Panc1 (cell line): Measurements from ENCODE around the gene QSER1. TPM values are rescaled to one million over a fixed set of nuclear protein-coding genes. Genes with fewer than 3 reads are reported as not detected.
"Not testable (repeated sequence)": the region's sequence is repeated elsewhere in the genome, so short reads cannot be mapped to it uniquely, and the experiment has no call there.

Experiments
- ATAC-seq: fragments of 200-7000 bp; cut with Tn5 transposase; 2 replicates; pipeline ENCODE4 v1.9.1; 2020; ENCODE audit warnings: mild to moderate bottlenecking, moderate library complexity
- BruUV-seq: library from RNA; stranded (reverse); fragments of 400-500 nt; replicated peaks from 2 replicates; lab custom pipeline; 2021; lab: Mats Ljungman, UMichigan
- CTCF ChIA-PET: fragments of 300-600 bp; sonication (Branson Sonifier 250); formaldehyde crosslinking; loops from one replicate; lab custom pipeline; 2022; ENCODE audit warnings: antibody characterized with exemption; lab: Charles Lee
- POLR2A ChIA-PET: fragments of 300-600 bp; sonication (Branson Sonifier 250); formaldehyde crosslinking; loops from one replicate; lab custom pipeline; 2022; ENCODE audit warnings: antibody characterized with exemption; lab: Charles Lee
- DNase-seq: peaks from one replicate; pipeline ENCODE4 v3.0.0-alpha.2; 2010; ENCODE audit warnings: low read depth, low spot score
- H3K27ac ChIP-seq: 2 replicates; pipeline ENCODE4 v1.5.1; 2011; ENCODE audit warnings: mild to moderate bottlenecking, low read length, inconsistent platforms
- H3K27me3 ChIP-seq: fragments of 200-500 bp; sonication (Bioruptor generic); 2 replicates; pipeline ENCODE4 v1.6.0; 2014; ENCODE audit warnings: low read length, inconsistent platforms; ENCODE audit not compliant: control insufficient read depth, insufficient read depth
- H3K36me3 ChIP-seq: fragments of 200-500 bp; sonication (Bioruptor generic); 2 replicates; pipeline ENCODE4 v1.5.1; 2014; ENCODE audit warnings: inconsistent platforms, mild to moderate bottlenecking, low read length, moderate library complexity; ENCODE audit not compliant: control insufficient read depth, insufficient read depth
- H3K4me1 ChIP-seq: 2 replicates; pipeline ENCODE4 v1.5.1; 2011; ENCODE audit warnings: inconsistent platforms, mild to moderate bottlenecking, low read length, moderate library complexity; ENCODE audit not compliant: control insufficient read depth, insufficient read depth
- H3K4me3 ChIP-seq, 2 experiments: 2 replicates each; pipeline ENCODE4 v1.5.1; 2011 to 2012; ENCODE audit warnings: low read depth in 2 of 2, low read length in 2 of 2, mild to moderate bottlenecking in 2 of 2, inconsistent platforms in 1 of 2, moderate library complexity in 1 of 2
- H3K9me3 ChIP-seq: fragments of 200-500 bp; sonication (Bioruptor generic); 2 replicates; pipeline ENCODE4 v1.5.1; 2014; ENCODE audit warnings: low read depth, mild to moderate bottlenecking, inconsistent platforms, low read length, moderate library complexity; ENCODE audit not compliant: control insufficient read depth, insufficient read depth
- POLR2AphosphoS5 ChIP-seq: IDR thresholded peaks from 2 replicates; pipeline ENCODE4 v1.6.1; 2012; ENCODE audit warnings: mild to moderate bottlenecking, low read depth, low read length, moderate library complexity
- SIN3A ChIP-seq: IDR thresholded peaks from 2 replicates; pipeline ENCODE4 v1.6.1; 2012; ENCODE audit warnings: low read depth, mild to moderate bottlenecking, low read length, moderate library complexity, borderline replicate concordance; ENCODE audit not compliant: insufficient read depth
- TCF7L2 ChIP-seq: IDR thresholded peaks from 2 replicates; pipeline ENCODE4 v1.6.1; 2011; ENCODE audit warnings: mild to moderate bottlenecking, low read depth, low read length, inconsistent platforms
- in situ Hi-C: cut with HindIII; loops from 2 replicates; pipeline ENCODE4 v1.10.0; 2016; ENCODE audit warnings: low sequenced_read_pairs, low pct_unique_long_range_greater_than_20kb
- intact Hi-C: fragments of 100-400 bp; cut with micrococcal nuclease; formaldehyde crosslinking; loops from one replicate; pipeline ENCODE4 v1.10.0; 2022; ENCODE audit not compliant: unreplicated experiment
- total RNA-seq: library from RNA; stranded (reverse); gene quantifications from one replicate; pipeline ENCODE4 v1.2.1, GENCODE V29; 2021; ENCODE audit not compliant: unreplicated experiment
- TF ChIP-seq, protein P1 (sequence below), 2 experiments: IDR thresholded peaks; 2 replicates each; pipeline ENCODE4 v1.6.1; 2011 to 2012; ENCODE audit warnings: low read depth in 2 of 2, control low read depth in 1 of 2, low read length in 1 of 2, mild to moderate bottlenecking in 1 of 2, moderate library complexity in 1 of 2; ENCODE audit not compliant: insufficient read depth in 1 of 2
- TF ChIP-seq, protein P2 (sequence below): fragments of 450-650 bp; IDR thresholded peaks from 2 replicates; pipeline ENCODE4 v1.5.1; 2017; ENCODE audit warnings: mild to moderate bottlenecking

The QSER1 gene
- total RNA-seq, 1 experiment from 2014 or later: 48.2 TPM

DNA sequence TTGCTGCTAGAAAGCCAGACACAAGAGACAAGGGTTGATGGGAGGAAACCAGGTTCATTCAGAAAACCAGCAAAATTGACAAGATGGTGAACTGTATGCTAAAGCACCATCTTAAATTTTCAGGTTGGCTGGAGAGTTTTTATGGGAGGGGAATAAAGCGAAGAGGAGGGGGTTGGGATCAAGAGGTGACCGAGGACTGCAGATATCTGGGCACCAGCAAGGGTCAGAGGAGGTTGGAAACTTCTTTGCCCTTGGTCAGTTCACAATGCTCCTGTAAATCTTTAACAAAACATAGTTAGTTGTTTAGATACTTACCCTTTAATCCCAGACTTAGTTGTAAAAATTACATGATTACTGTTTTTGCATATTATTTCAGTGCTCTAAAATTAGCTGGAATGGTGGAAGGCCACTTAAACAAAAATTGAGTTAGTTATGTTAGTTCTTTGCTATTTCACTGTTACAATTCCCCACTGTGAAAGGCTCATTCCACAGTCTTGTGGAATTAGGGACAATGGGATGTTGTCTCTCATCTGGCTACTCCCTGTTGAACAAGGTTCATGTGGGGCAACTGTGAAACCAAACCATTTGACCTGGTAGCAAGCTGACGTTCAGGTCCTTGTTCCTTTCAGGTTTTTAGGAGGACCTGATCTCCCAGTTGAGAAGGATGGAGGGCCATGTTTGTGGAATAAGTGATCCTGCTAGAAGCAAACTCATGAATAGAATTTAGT lies 30.6 kb upstream of the QSER1 start:
- POLR2A ChIA-PET: no interaction called here
- ATAC-seq (no peak), DNase-seq (no peak)
- CTCF ChIA-PET: no interaction called here
- no peaks in the 10 kb centered on the region; the same call in 1 of the 2 replicates for H3K36me3 ChIP-seq
- no TSS peak for BruUV-seq
- H3K27me3 ChIP-seq: no peaks in the 10 kb centered on the region; the same call in 1 of the 2 replicates
- H3K27ac ChIP-seq: no peak overlapping the region
- TF ChIP-seq, protein P1, sequence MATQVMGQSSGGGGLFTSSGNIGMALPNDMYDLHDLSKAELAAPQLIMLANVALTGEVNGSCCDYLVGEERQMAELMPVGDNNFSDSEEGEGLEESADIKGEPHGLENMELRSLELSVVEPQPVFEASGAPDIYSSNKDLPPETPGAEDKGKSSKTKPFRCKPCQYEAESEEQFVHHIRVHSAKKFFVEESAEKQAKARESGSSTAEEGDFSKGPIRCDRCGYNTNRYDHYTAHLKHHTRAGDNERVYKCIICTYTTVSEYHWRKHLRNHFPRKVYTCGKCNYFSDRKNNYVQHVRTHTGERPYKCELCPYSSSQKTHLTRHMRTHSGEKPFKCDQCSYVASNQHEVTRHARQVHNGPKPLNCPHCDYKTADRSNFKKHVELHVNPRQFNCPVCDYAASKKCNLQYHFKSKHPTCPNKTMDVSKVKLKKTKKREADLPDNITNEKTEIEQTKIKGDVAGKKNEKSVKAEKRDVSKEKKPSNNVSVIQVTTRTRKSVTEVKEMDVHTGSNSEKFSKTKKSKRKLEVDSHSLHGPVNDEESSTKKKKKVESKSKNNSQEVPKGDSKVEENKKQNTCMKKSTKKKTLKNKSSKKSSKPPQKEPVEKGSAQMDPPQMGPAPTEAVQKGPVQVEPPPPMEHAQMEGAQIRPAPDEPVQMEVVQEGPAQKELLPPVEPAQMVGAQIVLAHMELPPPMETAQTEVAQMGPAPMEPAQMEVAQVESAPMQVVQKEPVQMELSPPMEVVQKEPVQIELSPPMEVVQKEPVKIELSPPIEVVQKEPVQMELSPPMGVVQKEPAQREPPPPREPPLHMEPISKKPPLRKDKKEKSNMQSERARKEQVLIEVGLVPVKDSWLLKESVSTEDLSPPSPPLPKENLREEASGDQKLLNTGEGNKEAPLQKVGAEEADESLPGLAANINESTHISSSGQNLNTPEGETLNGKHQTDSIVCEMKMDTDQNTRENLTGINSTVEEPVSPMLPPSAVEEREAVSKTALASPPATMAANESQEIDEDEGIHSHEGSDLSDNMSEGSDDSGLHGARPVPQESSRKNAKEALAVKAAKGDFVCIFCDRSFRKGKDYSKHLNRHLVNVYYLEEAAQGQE (IDR thresholded peaks at IDR 0.05; ENCODE audit: insufficient read depth in 1 of 2, low read depth in 2 of 2, low read length in 1 of 2): no peak
- TF ChIP-seq SIN3A: no peak
- no peak for TF ChIP-seq TCF7L2
- TF ChIP-seq, protein P2, sequence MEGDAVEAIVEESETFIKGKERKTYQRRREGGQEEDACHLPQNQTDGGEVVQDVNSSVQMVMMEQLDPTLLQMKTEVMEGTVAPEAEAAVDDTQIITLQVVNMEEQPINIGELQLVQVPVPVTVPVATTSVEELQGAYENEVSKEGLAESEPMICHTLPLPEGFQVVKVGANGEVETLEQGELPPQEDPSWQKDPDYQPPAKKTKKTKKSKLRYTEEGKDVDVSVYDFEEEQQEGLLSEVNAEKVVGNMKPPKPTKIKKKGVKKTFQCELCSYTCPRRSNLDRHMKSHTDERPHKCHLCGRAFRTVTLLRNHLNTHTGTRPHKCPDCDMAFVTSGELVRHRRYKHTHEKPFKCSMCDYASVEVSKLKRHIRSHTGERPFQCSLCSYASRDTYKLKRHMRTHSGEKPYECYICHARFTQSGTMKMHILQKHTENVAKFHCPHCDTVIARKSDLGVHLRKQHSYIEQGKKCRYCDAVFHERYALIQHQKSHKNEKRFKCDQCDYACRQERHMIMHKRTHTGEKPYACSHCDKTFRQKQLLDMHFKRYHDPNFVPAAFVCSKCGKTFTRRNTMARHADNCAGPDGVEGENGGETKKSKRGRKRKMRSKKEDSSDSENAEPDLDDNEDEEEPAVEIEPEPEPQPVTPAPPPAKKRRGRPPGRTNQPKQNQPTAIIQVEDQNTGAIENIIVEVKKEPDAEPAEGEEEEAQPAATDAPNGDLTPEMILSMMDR: no peak
- TF ChIP-seq POLR2AphosphoS5: no peak
- H3K9me3 ChIP-seq: no peaks in the 10 kb centered on the region
- no peak overlapping the region for H3K4me3 ChIP-seq
- in situ Hi-C loops (no loop called here), intact Hi-C loops (no loop called here)
- H3K4me1 ChIP-seq: no peaks in the 10 kb centered on the region

DNA sequence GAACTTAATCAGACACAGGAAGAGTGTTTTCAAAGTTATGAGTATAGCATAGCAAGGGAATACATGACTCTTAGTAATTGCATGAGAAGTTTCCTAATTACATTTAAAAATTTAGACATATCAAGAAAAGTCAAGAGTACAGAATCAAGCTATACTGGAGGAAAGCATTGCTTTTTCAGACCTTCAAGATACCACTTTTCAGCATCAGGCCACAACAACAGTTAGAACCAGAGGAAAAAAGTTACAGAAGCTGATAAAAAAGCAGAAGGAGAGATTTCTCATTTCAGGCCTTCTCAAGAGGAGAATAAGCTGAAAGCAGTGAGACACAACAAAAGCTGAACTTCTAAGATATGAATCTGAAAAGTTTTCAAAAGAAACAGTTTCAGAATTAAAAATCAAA lies 28.1 kb upstream of the QSER1 start:
- in situ Hi-C loops: no loop called here
- no TSS peak for BruUV-seq
- intact Hi-C loops: no loop called here
- Histone ChIP-seq H3K27ac (no peak overlapping the region), H3K36me3 (no peaks in the 10 kb centered on the region), H3K27me3 (no peaks in the 10 kb centered on the region), H3K9me3 (no peaks in the 10 kb centered on the region), H3K4me1 (no peaks in the 10 kb centered on the region), H3K4me3 (no peak overlapping the region)
- ChIA-PET POLR2A (no interaction called here), CTCF (no interaction called here)
- TF ChIP-seq SIN3A (no peak), POLR2AphosphoS5 (no peak), TCF7L2 (no peak)
- TF ChIP-seq, protein P2: no peak
- TF ChIP-seq, protein P1 (IDR thresholded peaks at IDR 0.05; ENCODE audit: insufficient read depth in 1 of 2, low read depth in 2 of 2, low read length in 1 of 2): no peak
- ATAC-seq (no peak), DNase-seq (no peak)

DNA sequence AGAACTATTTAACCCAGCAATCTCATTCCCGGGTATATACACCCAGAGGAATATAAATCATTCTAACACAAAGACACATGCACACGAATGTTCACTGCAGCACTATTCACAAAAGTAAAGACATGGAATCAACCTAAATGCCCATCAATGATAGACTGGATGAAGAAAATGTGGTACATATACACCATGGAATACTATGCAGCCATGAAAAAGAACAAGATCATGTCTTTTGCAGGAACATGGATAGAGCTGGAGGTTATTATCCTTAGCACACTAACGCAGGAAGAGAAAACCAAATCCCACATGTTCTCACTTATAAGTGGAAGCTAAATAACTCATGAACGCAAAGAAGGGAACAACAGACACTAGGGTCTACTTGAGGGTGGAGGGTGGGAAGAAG lies 23.9 kb upstream of the QSER1 start:
- DNase-seq, ATAC-seq, H3K9me3 ChIP-seq, in situ Hi-C loops, H3K27ac ChIP-seq, H3K27me3 ChIP-seq, H3K4me1 ChIP-seq, CTCF ChIA-PET, intact Hi-C loops, H3K4me3 ChIP-seq, POLR2A ChIA-PET, BruUV-seq, H3K36me3 ChIP-seq: not testable (repeated sequence)
